Measurements from ENCODE around the gene KRT86. TPM values are rescaled to one million over a fixed set of nuclear protein-coding genes. Genes with fewer than 3 reads are reported as not detected.

KRT86 gene
- total RNA-seq, 3 donors from 2014 or later (not counting 1 experiment from before 2014, with no cell fraction given): 2.0 to 3.6 (median 2.7) TPM

DNA sequence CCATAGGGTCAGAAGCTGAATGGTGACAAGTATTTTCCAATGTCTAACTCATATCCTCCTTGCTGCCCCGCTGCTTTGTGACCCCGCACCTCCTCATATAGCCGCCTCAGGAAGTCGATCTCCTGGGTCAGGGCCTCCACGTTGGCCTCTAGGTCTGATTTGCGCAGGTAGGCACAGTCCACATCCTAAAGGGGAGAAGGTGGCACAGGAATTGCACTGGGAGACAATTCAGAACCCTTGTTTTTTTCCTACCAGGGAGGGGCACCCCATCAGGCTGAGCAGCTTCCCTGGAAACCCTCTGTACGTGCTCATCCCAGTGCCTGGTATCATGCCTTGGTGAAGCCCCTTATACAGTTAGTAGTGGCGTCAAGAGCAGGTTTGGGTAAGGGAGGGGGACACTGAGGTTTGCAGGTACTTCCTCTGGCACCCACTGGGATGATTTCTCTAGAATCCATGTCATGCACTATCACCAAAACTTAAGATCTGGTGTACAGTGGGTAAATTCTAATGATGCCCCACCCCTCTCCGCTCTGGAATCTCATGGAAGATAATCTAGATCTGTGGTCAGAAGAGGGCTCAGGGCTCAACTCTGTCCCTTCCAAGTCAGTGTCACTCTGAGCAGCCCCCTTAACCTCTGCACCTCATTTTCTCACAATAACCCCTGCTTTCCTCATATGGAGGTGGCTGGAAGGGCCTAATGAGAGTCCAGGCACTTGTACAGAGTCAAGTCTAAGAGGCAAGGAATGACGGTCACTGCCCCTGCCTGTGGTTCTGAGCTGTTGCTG, 20.1 kb upstream of the KRT86 start:
- 82% methylated on average over 9 of the region's 10 CpGs for WGBS (ENCODE audit: insufficient coverage)
- Mint-ChIP-seq H3K4me3 (no peak overlapping the region), H3K27ac (no peak overlapping the region), H3K4me1 (peaks cover 9 to 11% of the 10 kb centered on the region in 2 donors), H3K27me3 (ENCODE audit: low read depth in 2 of 2) (peaks cover 46 to 48% of the 10 kb centered on the region in 2 donors), H3K36me3 (no peaks in the 10 kb centered on the region), H3K9me3 (no peaks in the 10 kb centered on the region)
- ATAC-seq (no peak), DNase-seq (no peak)
- Histone ChIP-seq H3K36me3 (ENCODE audit: control insufficient read depth, insufficient read depth, low read length) (no peaks in the 10 kb centered on the region), H3K27me3 (ENCODE audit: control insufficient read depth, insufficient read depth, low read length) (peaks cover 31% of the 10 kb centered on the region), H3K4me3 (ENCODE audit: low read length) (no peak overlapping the region), H3K9me3 (ENCODE audit: control insufficient read depth, insufficient read depth, low read length) (no peaks in the 10 kb centered on the region), H3K27ac (ENCODE audit: low read length) (no peak overlapping the region), H3K4me1 (ENCODE audit: control insufficient read depth, insufficient read depth, low read length) (no peaks in the 10 kb centered on the region)
- intact Hi-C loops (cut with micrococcal nuclease): no loop called here
- TF ChIP-seq, protein P1, sequence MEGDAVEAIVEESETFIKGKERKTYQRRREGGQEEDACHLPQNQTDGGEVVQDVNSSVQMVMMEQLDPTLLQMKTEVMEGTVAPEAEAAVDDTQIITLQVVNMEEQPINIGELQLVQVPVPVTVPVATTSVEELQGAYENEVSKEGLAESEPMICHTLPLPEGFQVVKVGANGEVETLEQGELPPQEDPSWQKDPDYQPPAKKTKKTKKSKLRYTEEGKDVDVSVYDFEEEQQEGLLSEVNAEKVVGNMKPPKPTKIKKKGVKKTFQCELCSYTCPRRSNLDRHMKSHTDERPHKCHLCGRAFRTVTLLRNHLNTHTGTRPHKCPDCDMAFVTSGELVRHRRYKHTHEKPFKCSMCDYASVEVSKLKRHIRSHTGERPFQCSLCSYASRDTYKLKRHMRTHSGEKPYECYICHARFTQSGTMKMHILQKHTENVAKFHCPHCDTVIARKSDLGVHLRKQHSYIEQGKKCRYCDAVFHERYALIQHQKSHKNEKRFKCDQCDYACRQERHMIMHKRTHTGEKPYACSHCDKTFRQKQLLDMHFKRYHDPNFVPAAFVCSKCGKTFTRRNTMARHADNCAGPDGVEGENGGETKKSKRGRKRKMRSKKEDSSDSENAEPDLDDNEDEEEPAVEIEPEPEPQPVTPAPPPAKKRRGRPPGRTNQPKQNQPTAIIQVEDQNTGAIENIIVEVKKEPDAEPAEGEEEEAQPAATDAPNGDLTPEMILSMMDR (IDR thresholded peaks at IDR 0.05): no peak

DNA sequence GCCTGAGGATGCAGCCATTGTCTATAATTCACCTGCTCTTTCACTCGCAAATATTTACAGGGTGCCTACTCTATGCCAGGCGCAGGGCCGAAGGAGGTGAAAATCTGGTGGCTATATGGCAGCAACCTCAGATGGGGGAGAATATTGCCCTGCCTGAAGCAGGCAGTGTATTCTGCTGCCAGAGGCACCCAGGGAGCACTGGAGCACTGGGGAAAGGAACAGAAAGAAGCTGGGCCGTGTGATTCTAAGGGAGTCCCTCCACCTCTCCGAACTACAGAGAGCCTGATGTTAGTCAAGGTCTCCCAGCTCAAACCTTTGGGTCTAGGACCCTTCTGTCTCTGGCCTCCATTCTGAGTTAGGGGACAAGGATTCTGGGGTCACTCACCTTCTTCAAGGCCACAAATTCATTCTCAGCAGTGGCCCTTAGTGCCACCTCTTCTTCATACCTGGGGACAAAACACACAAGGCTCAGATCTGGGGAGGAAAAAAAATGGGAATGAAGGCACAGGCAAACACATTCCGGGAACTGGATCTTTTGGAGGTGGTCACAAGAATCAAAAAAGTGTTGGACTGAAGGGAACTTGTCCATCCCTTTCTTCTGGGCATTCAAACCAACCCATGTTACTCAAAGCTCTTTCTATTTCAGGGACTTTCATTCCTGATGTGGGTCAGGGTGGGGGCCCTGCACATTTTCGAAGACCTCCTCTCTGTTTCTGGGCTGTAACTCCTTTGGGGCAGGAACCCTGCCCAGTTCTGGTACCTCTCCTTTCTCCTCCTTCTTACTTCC, 19.3 kb upstream of the KRT86 start:
- Histone ChIP-seq H3K4me3 (ENCODE audit: low read length) (no peak overlapping the region), H3K36me3 (ENCODE audit: control insufficient read depth, insufficient read depth, low read length) (no peaks in the 10 kb centered on the region), H3K9me3 (ENCODE audit: control insufficient read depth, insufficient read depth, low read length) (no peaks in the 10 kb centered on the region), H3K27ac (ENCODE audit: low read length) (no peak overlapping the region), H3K4me1 (ENCODE audit: control insufficient read depth, insufficient read depth, low read length) (no peaks in the 10 kb centered on the region), H3K27me3 (ENCODE audit: control insufficient read depth, insufficient read depth, low read length) (peaks cover 25% of the 10 kb centered on the region)
- H3K36me3 Mint-ChIP-seq: no peaks in the 10 kb centered on the region
- no peak for DNase-seq
- intact Hi-C loops (cut with micrococcal nuclease): no loop called here
- H3K4me3 Mint-ChIP-seq: no peak overlapping the region
- TF ChIP-seq, protein P1 (IDR thresholded peaks at IDR 0.05): no peak
- peaks cover 6 to 12% of the 10 kb centered on the region in 2 donors for H3K4me1 Mint-ChIP-seq
- H3K27ac Mint-ChIP-seq: no peak overlapping the region
- 92% methylated on average over 7 of the region's 7 CpGs for WGBS (ENCODE audit: insufficient coverage)
- H3K9me3 Mint-ChIP-seq: no peaks in the 10 kb centered on the region
- no peak for ATAC-seq
- H3K27me3 Mint-ChIP-seq (ENCODE audit: low read depth in 2 of 2): peaks cover 46 to 48% of the 10 kb centered on the region in 2 donors

DNA sequence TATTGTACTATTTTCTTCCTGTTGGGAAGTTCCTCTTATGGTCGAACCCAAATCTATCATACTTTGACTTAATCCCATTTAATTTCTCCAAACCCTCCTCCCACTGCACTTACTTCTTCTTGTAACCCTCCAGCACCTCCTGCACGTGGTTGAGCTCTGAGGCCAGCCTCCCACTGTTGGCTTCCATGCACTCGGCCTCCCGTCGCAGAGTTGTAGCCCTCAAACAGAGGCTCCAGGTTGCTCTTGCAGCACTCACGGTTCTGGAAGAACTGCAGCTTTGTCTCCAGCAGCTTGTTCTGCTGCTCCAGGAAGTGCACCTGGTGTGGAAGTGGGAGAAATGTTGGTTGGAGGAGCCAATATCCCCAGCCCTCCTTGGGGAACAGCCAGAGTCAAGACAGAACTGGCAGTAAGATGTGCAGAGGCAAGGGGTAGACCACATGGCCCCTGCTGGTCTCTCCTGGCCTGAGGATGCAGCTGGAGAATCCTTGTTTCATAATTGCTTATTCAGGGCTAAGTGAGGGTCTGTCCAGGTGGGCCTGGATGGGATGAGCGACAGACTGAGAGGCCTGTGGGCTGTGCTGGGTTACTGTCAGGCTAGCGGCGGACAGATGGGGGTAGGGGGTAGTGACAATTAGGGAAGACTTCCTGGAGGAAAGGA, 18.4 kb upstream of the KRT86 start:
- ATAC-seq (no peak), DNase-seq (no peak)
- intact Hi-C loops (cut with micrococcal nuclease): no loop called here
- Histone ChIP-seq H3K36me3 (ENCODE audit: control insufficient read depth, insufficient read depth, low read length) (no peaks in the 10 kb centered on the region), H3K27me3 (ENCODE audit: control insufficient read depth, insufficient read depth, low read length) (peaks cover 25% of the 10 kb centered on the region), H3K4me3 (ENCODE audit: low read length) (no peak overlapping the region), H3K9me3 (ENCODE audit: control insufficient read depth, insufficient read depth, low read length) (no peaks in the 10 kb centered on the region), H3K27ac (ENCODE audit: low read length) (no peak overlapping the region), H3K4me1 (ENCODE audit: control insufficient read depth, insufficient read depth, low read length) (peaks cover 3% of the 10 kb centered on the region)
- H3K27ac Mint-ChIP-seq: no peak overlapping the region
- H3K9me3 Mint-ChIP-seq: no peaks in the 10 kb centered on the region
- peaks cover 51 to 55% of the 10 kb centered on the region in 2 donors for H3K27me3 Mint-ChIP-seq (ENCODE audit: low read depth in 2 of 2)
- WGBS (ENCODE audit: insufficient coverage): 88% methylated on average over 9 of the region's 9 CpGs
- H3K36me3 Mint-ChIP-seq: no peaks in the 10 kb centered on the region
- peaks cover 11 to 19% of the 10 kb centered on the region in 2 donors for H3K4me1 Mint-ChIP-seq
- TF ChIP-seq, protein P1 (IDR thresholded peaks at IDR 0.05): no peak
- no peak overlapping the region for H3K4me3 Mint-ChIP-seq
